Stimulated activated CD4-positive, alpha-beta T cell treated with anti-CD3 and anti-CD28 coated beads, Interleukin-12 subunit alpha, Interleukin-12 subunit beta, amount 100 ng/mL, for 48 hours (primary cell): ENCODE measurements around the gene MYH13.
"Not testable (repeated sequence)": the region's sequence is repeated elsewhere in the genome, so short reads cannot be mapped to it uniquely, and the experiment has no call there.

Source experiments
- DNase-seq, 3 donors: peaks; one replicate each; pipeline ENCODE4 v3.0.0-alpha.2; 2020; ENCODE audit warnings: low read depth in 2 of 3, low spot score in 1 of 3

MYH13 gene

DNA sequence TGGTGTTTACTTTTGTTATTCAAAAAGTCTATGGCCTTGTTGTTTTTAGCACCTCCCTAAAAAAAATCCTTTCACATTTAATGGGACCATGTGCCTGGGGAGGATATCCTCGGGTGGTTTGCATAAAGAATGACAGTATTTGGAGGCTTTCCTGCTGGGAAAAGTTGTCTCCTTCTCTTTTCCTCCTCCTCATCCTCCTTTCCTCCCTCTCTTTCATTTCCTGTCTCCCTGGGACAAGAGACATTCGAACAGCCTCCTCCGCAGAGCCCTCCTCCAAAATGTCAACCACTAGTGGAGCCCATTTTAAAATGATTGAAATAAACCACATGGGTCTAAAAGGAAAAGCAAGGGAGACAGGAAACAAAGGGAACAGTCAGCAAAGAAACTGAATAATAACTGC, 67.4 kb downstream of the MYH13 start:
- DNase-seq, result no peak

DNA sequence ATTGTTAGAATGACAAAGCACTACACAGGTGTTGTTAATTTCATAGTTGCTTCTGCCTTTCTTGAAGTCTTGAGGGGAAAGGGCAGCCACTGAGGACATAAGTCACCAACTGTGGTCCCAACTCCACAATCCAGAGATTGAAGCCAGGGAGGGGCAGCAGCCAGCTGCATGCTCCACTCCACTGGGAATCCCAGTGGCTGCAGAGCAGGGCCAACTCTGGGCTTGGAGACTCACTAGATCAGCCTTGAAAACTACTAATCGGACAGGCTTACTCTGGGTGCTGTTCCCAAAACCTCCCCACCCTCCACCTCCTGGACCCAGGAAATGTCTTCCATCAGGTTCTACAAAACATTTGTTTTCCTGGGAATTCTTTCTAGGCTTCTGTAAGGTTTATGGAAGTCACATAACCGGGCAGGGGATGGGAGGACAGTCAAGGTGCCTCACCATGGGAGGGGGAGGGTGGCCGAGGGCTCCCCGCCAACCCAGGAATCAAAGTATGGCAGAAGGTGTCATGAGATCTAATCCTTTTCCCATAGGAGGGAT, 68.0 kb downstream of the MYH13 start:
- no peak for DNase-seq

DNA sequence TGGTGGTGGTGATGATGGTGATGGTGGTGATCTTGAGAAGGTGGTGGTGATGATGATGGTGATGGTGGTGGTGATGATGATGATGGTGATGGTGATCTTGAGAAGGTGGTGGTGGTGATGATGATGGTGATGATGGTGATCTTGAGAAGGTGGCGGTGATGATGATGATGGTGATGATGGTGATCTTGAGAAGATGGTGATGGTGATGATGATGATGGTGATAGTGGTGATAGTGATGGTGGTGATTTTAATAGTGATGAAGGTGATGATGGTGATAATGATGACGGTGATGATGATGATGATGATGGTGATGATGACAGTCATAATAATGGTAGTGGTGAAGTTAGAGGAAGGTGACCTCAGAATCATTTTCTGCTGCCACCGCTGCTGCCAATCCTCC, 75.1 kb downstream of the MYH13 start:
- no peak for DNase-seq

GRCh38 chr17:10295728-10296343, 77.0 kb downstream of the MYH13 start:
- DNase-seq, result peak in 2 of 3 donors; percentile 14 to 18

GRCh38 chr17:10294180-10294579, 78.6 kb downstream of the MYH13 start:
- no peak for DNase-seq

DNA sequence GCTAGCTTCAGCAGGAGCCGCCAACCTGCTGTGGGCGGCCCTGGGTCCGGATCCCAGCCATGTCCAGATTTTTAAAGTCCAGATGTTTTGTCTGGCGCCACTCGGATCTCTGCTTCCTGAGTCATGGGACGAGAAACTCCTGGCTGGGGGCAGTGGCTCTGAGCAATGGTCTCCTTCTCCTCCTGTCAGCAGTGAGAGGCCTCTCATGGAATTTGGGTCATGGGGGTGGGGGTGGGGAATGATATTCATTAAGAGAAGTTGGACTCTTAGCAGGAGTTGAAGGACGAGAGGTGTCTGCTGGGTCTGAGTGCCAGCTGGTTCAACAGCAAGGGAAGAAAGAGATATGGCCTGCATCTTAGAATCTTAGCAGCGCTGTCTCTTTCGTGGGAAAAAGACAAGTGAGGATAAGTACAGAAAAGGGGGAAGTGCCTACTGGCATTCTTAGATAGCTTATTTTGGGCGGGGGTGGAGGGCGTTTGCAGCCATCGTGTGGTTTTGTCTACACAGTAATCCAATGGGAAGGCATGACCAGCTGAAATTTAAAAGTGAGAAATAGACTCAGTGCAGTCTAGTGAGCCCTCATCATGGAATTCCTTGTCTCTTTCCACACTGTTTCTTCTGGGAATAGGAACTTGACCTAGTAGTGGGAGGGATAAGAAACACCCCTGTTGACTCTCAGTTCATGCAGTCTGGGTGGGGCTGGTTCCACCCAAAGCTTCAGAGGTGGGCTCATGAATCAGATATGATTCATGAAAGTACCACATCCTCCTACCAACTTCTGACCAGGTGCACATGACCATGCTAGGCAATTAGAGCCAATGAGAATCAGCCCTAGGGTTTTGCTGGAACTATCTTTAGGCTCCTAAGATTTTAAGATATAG, 80.5 kb downstream of the MYH13 start:
- no peak for DNase-seq

DNA sequence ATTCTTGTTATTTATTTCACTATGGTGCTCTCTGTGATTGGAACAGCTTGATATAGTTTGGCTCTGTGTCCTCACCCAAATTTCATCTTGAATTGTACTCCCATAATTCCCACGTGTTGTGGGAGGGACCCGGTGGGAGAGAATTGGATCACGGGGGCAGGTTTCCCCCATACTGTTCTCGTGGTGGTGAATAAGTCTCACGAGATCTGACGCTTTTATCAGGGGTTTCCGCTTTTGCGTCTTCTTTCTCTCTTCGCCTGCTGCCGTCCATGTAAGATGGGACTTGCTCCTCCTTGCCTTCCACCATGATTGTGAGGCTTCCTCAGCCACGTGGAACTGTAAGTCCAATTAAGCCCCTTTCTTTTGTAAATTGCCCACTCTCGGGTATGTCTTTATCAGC, 81.2 kb downstream of the MYH13 start:
- DNase-seq, result not testable (repeated sequence)

GRCh38 chr17:10290041-10290440, 82.8 kb downstream of the MYH13 start:
- DNase-seq, result no peak

DNA sequence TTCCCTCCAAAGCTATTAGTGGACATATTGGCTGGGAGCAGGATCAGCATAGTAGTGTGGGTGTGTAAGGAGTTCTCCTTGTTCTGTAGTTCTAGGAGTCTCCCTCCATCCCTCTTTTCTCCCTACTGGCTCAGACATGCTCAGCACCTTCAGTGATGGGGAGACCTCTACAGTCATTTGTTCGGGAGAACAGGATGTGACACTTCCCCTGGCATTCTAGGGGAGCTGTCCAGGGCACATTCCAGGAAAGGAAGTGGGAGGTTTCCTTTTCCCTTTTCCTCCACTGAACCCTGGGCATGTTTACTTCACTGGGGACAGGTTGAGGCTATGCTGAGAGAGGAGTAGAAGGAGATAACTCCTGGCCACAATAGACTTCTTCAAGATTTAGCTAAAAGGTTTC, 86.5 kb downstream of the MYH13 start:
- no peak for DNase-seq

GRCh38 chr17:10285896-10286295, 86.9 kb downstream of the MYH13 start:
- no peak for DNase-seq

DNA sequence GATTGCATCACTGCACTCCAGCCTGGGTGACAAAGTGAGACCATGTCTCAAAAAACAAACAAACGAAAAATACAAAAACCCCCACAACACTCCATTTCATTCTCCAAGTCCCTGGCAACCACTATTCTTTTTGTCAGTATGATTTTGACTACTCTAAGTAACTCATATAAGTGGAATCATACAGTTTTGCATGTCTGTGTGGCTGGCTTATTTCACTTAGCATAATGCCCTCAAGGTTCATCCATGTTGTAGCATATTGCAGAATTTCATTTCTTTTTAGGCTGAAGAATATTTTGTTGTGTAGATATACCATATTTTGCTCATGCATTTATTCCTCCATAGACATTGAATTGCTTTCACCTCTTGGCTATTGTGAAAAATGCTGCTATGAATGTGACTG, 92.7 kb downstream of the MYH13 start:
- no peak for DNase-seq

GRCh38 chr17:10278218-10278617, 94.6 kb downstream of the MYH13 start:
- no peak for DNase-seq

DNA sequence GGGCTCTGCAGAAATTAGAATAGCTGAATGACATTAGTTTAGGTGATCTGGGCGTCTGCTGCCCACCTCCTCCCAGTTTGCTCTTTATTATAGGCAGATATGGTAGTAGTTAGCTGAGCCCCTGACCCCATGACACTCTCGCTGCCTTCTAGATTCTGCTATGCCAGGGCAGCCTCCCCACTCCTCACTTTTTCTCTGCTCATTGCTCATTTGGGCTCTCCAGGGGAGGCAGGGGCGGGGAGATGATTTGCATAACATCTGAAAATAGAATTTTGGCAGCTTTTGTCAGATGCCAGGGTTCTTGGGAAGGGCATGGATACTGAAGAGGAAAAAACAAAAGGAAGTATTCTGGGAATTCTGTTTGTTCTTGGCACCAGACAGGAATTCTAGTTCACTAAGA, 96.4 kb downstream of the MYH13 start:
- no peak for DNase-seq

DNA sequence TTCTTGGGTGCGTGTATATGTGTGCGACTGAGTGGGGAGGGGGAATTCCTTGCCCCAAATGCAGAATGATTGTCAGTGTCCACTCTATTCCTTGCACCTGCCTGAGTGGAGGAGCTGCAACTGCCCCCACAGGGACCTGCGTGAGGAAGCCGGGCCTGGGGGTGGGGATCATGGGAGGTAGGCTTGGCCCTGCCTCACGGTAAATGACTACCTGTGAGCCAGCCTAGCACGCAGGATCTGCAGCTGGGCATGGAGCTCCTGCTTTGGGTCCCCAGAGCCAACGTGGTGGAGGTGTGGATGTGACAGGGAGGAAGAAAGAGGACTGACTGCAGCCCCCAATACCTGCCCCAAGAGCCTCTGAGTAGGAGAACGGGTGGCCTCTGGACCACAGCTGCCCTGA, 97.4 kb downstream of the MYH13 start:
- DNase-seq, result no peak

DNA sequence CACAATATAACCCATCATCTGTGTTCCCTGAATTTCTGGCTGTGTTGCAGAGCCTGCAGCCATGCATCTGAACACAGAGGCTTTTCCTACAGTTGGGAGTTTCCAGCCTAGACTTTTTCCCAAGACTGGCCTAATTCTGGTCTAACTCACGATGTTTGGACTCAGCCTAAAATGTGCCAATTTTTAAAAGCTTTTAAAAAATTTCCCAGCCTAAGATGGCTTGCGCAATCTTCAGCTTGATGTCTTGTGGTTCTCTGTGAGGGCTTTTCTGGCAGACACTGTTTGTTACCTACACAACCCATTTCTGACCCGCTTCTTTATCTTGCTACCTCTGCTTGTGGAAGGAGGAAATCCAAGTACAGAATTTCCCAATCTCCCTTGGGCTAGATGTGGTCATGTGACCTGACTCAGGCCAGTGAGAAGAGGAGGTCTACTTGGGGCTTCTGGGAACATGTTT, 101.7 kb downstream of the MYH13 start:
- no peak for DNase-seq

GRCh38 chr17:10270258-10270657, 102.5 kb downstream of the MYH13 start:
- no peak for DNase-seq

- DNase-seq, result no peak
Measured at GRCh38 chr17:10268005-10268404, 104.8 kb downstream of the MYH13 start.

GRCh38 chr17:10266296-10266876, 106.4 kb downstream of the MYH13 start:
- DNase-seq, result no peak

GRCh38 chr17:10265100-10265810, 107.6 kb downstream of the MYH13 start:
- DNase-seq, result no peak

DNA sequence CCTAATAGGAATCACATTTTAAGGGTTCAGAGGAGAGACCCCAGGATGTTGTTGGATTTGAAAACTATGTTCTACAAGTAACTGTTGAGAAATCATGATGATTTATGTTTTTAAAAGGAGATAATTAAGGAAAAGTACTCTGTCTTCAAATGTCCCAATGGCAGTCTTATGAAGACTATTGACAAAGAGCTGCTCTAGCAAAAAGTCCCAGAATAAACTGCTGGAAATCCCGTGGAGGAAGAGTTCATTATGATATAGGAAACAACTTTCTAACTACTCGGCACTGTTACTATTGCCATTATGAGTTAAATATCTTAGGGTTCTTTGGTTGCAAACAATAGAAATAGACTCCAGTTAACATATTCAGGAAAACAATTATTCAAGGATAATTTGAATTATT, 108.8 kb downstream of the MYH13 start:
- no peak for DNase-seq

GRCh38 chr17:10262451-10262850, 110.4 kb downstream of the MYH13 start:
- DNase-seq, result no peak
